HG02759 (cell line): ENCODE results near the gene UGT1A10.

Source experiments
- ATAC-seq: cut with Tn5 transposase; IDR thresholded peaks from one replicate; pipeline ENCODE4 v1.9.1; 2021; ENCODE audit warnings: mild to moderate bottlenecking, moderate library complexity; ENCODE audit not compliant: unreplicated experiment

UGT1A10 gene

GRCh38 chr2:233819884-233820773 lies 183.9 kb downstream of the UGT1A10 start:
- no peak for ATAC-seq

- no peak for ATAC-seq
These were observed 184.5 kb downstream of the UGT1A10 start for GRCh38 chr2:233820774-233821105.

- ATAC-seq, result no peak
These were observed 184.9 kb downstream of the UGT1A10 start for GRCh38 chr2:233821196-233821595.

- ATAC-seq, result no peak
These were observed 185.5 kb downstream of the UGT1A10 start for GRCh38 chr2:233821709-233822100.

GRCh38 chr2:233822101-233822771 lies 186.0 kb downstream of the UGT1A10 start:
- no peak for ATAC-seq
